CD4-positive, alpha-beta T cell (primary cell): ENCODE data around the gene KLHL18. TPM values are rescaled to one million over a fixed set of nuclear protein-coding genes. Genes with fewer than 3 reads are reported as not detected.
"Not testable (repeated sequence)": the region's sequence is repeated elsewhere in the genome, so short reads cannot be mapped to it uniquely, and the experiment has no call there.

ENCODE experiments used
- ATAC-seq: fragments of 200-7000 bp; cut with Tn5 transposase; one replicate; pipeline ENCODE4 v1.10.0; 2022; ENCODE audit warnings: mild to moderate bottlenecking; ENCODE audit not compliant: poor library complexity
- CTCF ChIA-PET: fragments of 350-600 bp; sonication (Branson Sonifier 250); formaldehyde crosslinking; loops from one replicate; lab custom pipeline; 2021; ENCODE audit warnings: antibody characterized with exemption, inconsistent platforms; lab: Charles Lee
- POLR2A ChIA-PET: fragments of 350-600 bp; sonication (Branson Sonifier 250); formaldehyde crosslinking; loops from one replicate; lab custom pipeline; 2021; ENCODE audit warnings: antibody characterized with exemption, inconsistent platforms; lab: Charles Lee
- DNase-seq, 14 experiments: peaks; one replicate each; pipeline ENCODE4 v3.0.0-alpha.2; 2013 to 2020; ENCODE audit warnings: mixed read lengths in 2 of 14
- H3K27ac ChIP-seq, 2 donors: one replicate each; pipeline versions ENCODE4 v1.5.1 to v1.7.0; 2013; ENCODE audit warnings: low read length in 2 of 2, low read depth in 1 of 2, mild to moderate bottlenecking in 1 of 2
- H3K27me3 ChIP-seq, 2 experiments: 1 replicate in 1 of 2; 2 replicates in 1 of 2; pipeline versions ENCODE4 v1.6.1 to v1.7.0; 2013; ENCODE audit warnings: low read length in 2 of 2, control low read depth in 1 of 2, mild to moderate bottlenecking in 1 of 2, moderate library complexity in 1 of 2; ENCODE audit not compliant: insufficient read depth in 2 of 2, control insufficient read depth in 1 of 2
- H3K36me3 ChIP-seq: one replicate; pipeline ENCODE4 v1.6.1; 2013; ENCODE audit warnings: low read length, control low read depth; ENCODE audit not compliant: insufficient read depth
- H3K4me1 ChIP-seq: one replicate; pipeline ENCODE4 v1.6.1; 2013; ENCODE audit warnings: low read length, control low read depth; ENCODE audit not compliant: insufficient read depth
- H3K4me3 ChIP-seq: one replicate; pipeline ENCODE4 v1.5.1; 2013; ENCODE audit warnings: mild to moderate bottlenecking, low read length, moderate library complexity
- H3K9me3 ChIP-seq, 2 experiments: 1 replicate in 1 of 2; 2 replicates in 1 of 2; pipeline versions ENCODE4 v1.6.1 to v1.7.0; 2013; ENCODE audit warnings: low read length in 2 of 2, mild to moderate bottlenecking in 2 of 2, control low read depth in 1 of 2, moderate library complexity in 1 of 2; ENCODE audit not compliant: control insufficient read depth in 1 of 2, insufficient read depth in 1 of 2
- H3K27ac Mint-ChIP-seq: one replicate; pipeline ENCODE4 v1.8.0; 2020; ENCODE audit warnings: mixed read lengths
- H3K27me3 Mint-ChIP-seq: one replicate; pipeline ENCODE4 v1.8.0; 2021; ENCODE audit warnings: mixed read lengths
- H3K36me3 Mint-ChIP-seq: one replicate; pipeline ENCODE4 v1.8.0; 2021; ENCODE audit warnings: low read depth, mixed read lengths
- H3K4me1 Mint-ChIP-seq: one replicate; pipeline ENCODE4 v1.8.0; 2021; ENCODE audit warnings: low read depth, mixed read lengths
- H3K4me3 Mint-ChIP-seq: one replicate; pipeline ENCODE4 v1.8.0; 2020; ENCODE audit warnings: mild to moderate bottlenecking, mixed read lengths
- H3K9me3 Mint-ChIP-seq: one replicate; pipeline ENCODE4 v1.8.0; 2020; ENCODE audit warnings: mixed read lengths
- intact Hi-C, 2 experiments: fragments of 100-400 bp; cut with DNase I in 1 of 2; cut with micrococcal nuclease in 1 of 2; formaldehyde crosslinking; loops; one replicate each; pipeline versions ENCODE4 v1.15.1 to v1.9.0; 2023 to 2025; cut with DNase I, micrococcal nuclease
- total RNA-seq, 174 experiments: library from RNA in 2 of 174; stranded (reverse) in 2 of 174; gene quantifications; one replicate each; pipeline ENCODE4 v1.2.3 and lab custom pipeline; 2021 to 2026
- TF ChIP-seq, protein P1 (sequence below): fragments of 200-600 bp; IDR thresholded peaks from one replicate; pipeline ENCODE4 v1.8.0; 2022; ENCODE audit warnings: antibody characterized with exemption, mild to moderate bottlenecking

KLHL18 gene
- total RNA-seq, 2 experiments from 2014 or later, result 43.3 to 43.7 TPM

- Mint-ChIP-seq H3K4me1 (peaks cover 12% of the 10 kb centered on the region), H3K27me3 (no peaks in the 10 kb centered on the region), H3K27ac (no peak overlapping the region), H3K9me3 (no peaks in the 10 kb centered on the region), H3K4me3 (no peak overlapping the region), H3K36me3 (peaks cover 7% of the 10 kb centered on the region)
- TF ChIP-seq, protein P1, sequence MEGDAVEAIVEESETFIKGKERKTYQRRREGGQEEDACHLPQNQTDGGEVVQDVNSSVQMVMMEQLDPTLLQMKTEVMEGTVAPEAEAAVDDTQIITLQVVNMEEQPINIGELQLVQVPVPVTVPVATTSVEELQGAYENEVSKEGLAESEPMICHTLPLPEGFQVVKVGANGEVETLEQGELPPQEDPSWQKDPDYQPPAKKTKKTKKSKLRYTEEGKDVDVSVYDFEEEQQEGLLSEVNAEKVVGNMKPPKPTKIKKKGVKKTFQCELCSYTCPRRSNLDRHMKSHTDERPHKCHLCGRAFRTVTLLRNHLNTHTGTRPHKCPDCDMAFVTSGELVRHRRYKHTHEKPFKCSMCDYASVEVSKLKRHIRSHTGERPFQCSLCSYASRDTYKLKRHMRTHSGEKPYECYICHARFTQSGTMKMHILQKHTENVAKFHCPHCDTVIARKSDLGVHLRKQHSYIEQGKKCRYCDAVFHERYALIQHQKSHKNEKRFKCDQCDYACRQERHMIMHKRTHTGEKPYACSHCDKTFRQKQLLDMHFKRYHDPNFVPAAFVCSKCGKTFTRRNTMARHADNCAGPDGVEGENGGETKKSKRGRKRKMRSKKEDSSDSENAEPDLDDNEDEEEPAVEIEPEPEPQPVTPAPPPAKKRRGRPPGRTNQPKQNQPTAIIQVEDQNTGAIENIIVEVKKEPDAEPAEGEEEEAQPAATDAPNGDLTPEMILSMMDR, result no peak
- no peaks in the 10 kb centered on the region for H3K36me3 ChIP-seq
- POLR2A ChIA-PET, result no interaction called here
- no peak overlapping the region for H3K27ac ChIP-seq
- intact Hi-C loops, result no loop called here
- CTCF ChIA-PET, result no interaction called here
- no peaks in the 10 kb centered on the region for H3K27me3 ChIP-seq
- peaks cover 15% of the 10 kb centered on the region for H3K4me1 ChIP-seq
- ATAC-seq, result no peak
- H3K4me3 ChIP-seq, result no peak overlapping the region
- peaks cover 0 to 3% of the 10 kb centered on the region in 2 experiments for H3K9me3 ChIP-seq
- no peak for DNase-seq
Observed at GRCh38 chr3:47365213-47366153, 82.7 kb downstream of the KLHL18 start.

GRCh38 chr3:47366833-47367232 is 84.1 kb downstream of the KLHL18 start:
- H3K4me1 ChIP-seq, result peaks cover 18% of the 10 kb centered on the region
- no peaks in the 10 kb centered on the region for H3K27me3 ChIP-seq
- H3K27ac ChIP-seq, result no peak overlapping the region
- no peak overlapping the region for H3K4me3 ChIP-seq
- Mint-ChIP-seq H3K4me3 (no peak overlapping the region), H3K4me1 (peaks cover 12% of the 10 kb centered on the region), H3K27me3 (no peaks in the 10 kb centered on the region), H3K36me3 (peaks cover 7% of the 10 kb centered on the region), H3K27ac (no peak overlapping the region), H3K9me3 (no peaks in the 10 kb centered on the region)
- POLR2A ChIA-PET, result no interaction called here
- no peaks in the 10 kb centered on the region for H3K36me3 ChIP-seq
- CTCF ChIA-PET, result no interaction called here
- intact Hi-C loops, result no loop called here
- DNase-seq (no peak), ATAC-seq (no peak)
- TF ChIP-seq, protein P1, result no peak
- H3K9me3 ChIP-seq, result peaks cover 0 to 3% of the 10 kb centered on the region in 2 experiments

DNA sequence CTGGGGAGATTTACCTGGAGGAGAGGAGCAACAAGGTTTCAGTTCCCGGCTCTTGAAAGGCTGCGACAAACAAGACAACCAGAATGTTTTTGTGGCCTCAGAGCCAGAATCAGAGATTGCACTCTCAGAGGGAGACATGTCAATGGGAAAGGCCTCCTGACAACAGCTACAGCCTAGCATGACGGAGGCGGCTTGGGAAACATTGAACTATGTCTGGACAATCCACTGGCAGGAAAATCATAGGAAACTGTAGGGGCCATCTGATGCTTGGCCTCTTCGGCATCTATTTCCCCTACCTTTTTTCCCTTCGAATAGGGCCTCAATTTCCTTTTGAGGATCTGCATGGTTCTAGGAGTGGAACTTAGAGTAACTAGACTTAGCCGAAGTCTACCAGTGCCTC is 84.9 kb downstream of the KLHL18 start:
- Histone ChIP-seq H3K36me3 (no peaks in the 10 kb centered on the region), H3K27ac (no peak overlapping the region), H3K27me3 (no peaks in the 10 kb centered on the region), H3K9me3 (peaks cover 0 to 3% of the 10 kb centered on the region in 2 experiments), H3K4me1 (peaks cover 11% of the 10 kb centered on the region), H3K4me3 (no peak overlapping the region)
- Mint-ChIP-seq H3K9me3 (no peaks in the 10 kb centered on the region), H3K4me1 (peaks cover 7% of the 10 kb centered on the region), H3K27ac (no peak overlapping the region), H3K36me3 (peaks cover 3% of the 10 kb centered on the region), H3K4me3 (no peak overlapping the region), H3K27me3 (no peaks in the 10 kb centered on the region)
- ChIA-PET POLR2A (no interaction called here), CTCF (no interaction called here)
- intact Hi-C loops, result no loop called here
- no peak for DNase-seq
- TF ChIP-seq, protein P1, result no peak
- no peak for ATAC-seq

- CTCF ChIA-PET, H3K27ac Mint-ChIP-seq, ATAC-seq, H3K36me3 ChIP-seq, H3K4me1 Mint-ChIP-seq, H3K9me3 Mint-ChIP-seq, H3K4me3 ChIP-seq, H3K27ac ChIP-seq, H3K36me3 Mint-ChIP-seq, H3K27me3 Mint-ChIP-seq, H3K4me1 ChIP-seq, H3K9me3 ChIP-seq, H3K4me3 Mint-ChIP-seq, H3K27me3 ChIP-seq, DNase-seq: not testable (repeated sequence)
- intact Hi-C loops, result loop anchor here in 1 of 2 experiments (2.0 to 5.0 kb wide), 2 partner anchors 503 to 663 kb away; no protein-coding TSS in a partner anchor
- POLR2A ChIA-PET, result interaction anchor here (1.0 kb wide), 1 partner anchor 11 kb away, joined by 3 read pairs; the partner anchor contains the start of gene PTPN23
Observed at GRCh38 chr3:47370020-47370419, 87.3 kb downstream of the KLHL18 start.
